VCaP (cell line): ENCODE measurements around the gene ITGA11.
A peak's percentile ranks its signal among the peaks of the same experiment; 100 is the strongest.

Source experiments
- H3K27ac ChIP-seq: fragments of 450-650 bp; 2 replicates; pipeline ENCODE4 v1.5.1; 2017
- TF ChIP-seq, protein P1 (sequence below): fragments of 450-650 bp; conservative IDR thresholded peaks from 2 replicates; pipeline ENCODE4 v1.5.1; 2017; ENCODE audit warnings: mild to moderate bottlenecking, moderate library complexity

ITGA11 gene, protein sequence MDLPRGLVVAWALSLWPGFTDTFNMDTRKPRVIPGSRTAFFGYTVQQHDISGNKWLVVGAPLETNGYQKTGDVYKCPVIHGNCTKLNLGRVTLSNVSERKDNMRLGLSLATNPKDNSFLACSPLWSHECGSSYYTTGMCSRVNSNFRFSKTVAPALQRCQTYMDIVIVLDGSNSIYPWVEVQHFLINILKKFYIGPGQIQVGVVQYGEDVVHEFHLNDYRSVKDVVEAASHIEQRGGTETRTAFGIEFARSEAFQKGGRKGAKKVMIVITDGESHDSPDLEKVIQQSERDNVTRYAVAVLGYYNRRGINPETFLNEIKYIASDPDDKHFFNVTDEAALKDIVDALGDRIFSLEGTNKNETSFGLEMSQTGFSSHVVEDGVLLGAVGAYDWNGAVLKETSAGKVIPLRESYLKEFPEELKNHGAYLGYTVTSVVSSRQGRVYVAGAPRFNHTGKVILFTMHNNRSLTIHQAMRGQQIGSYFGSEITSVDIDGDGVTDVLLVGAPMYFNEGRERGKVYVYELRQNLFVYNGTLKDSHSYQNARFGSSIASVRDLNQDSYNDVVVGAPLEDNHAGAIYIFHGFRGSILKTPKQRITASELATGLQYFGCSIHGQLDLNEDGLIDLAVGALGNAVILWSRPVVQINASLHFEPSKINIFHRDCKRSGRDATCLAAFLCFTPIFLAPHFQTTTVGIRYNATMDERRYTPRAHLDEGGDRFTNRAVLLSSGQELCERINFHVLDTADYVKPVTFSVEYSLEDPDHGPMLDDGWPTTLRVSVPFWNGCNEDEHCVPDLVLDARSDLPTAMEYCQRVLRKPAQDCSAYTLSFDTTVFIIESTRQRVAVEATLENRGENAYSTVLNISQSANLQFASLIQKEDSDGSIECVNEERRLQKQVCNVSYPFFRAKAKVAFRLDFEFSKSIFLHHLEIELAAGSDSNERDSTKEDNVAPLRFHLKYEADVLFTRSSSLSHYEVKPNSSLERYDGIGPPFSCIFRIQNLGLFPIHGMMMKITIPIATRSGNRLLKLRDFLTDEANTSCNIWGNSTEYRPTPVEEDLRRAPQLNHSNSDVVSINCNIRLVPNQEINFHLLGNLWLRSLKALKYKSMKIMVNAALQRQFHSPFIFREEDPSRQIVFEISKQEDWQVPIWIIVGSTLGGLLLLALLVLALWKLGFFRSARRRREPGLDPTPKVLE

DNA sequence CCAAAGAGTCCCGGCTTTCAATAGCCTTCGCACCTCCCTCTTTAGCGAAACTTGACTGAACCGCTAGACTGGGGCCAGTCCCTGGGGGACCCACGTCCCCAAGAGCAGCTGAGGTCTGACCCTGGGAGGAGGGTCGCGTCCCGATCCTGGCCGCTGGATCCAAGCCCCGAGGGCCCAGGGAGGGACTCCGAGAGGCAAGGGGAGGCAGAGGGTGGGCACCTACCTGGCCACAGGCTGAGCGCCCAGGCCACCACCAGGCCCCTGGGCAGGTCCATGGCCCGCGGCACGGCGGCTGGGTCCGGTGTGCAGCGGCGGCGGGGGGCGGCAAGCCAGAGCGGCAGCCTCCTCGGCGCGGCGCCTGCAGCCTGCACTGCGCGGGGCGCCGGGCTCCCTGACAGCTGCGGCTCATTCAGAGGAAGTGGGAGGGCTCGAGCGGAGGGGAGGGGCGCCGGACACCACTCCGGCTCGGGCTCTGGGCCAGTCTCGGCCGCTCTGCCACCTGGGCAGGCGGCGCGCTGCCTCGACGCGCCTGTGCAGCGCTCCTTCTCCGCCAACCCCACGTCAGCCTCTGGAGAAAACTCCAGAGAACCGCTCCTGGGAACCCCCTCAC is at the start of gene ITGA11:
TSS of gene ITGA11 (minus strand) at position 372 of the 610 bp plus-strand sequence. CDS start at position 275, 97 bp downstream.
- H3K27ac ChIP-seq = peak within 1 kb of the TSS; percentile 21; the same call in 1 of the 2 replicates
- TF ChIP-seq, protein P1, sequence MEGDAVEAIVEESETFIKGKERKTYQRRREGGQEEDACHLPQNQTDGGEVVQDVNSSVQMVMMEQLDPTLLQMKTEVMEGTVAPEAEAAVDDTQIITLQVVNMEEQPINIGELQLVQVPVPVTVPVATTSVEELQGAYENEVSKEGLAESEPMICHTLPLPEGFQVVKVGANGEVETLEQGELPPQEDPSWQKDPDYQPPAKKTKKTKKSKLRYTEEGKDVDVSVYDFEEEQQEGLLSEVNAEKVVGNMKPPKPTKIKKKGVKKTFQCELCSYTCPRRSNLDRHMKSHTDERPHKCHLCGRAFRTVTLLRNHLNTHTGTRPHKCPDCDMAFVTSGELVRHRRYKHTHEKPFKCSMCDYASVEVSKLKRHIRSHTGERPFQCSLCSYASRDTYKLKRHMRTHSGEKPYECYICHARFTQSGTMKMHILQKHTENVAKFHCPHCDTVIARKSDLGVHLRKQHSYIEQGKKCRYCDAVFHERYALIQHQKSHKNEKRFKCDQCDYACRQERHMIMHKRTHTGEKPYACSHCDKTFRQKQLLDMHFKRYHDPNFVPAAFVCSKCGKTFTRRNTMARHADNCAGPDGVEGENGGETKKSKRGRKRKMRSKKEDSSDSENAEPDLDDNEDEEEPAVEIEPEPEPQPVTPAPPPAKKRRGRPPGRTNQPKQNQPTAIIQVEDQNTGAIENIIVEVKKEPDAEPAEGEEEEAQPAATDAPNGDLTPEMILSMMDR = no peak

DNA sequence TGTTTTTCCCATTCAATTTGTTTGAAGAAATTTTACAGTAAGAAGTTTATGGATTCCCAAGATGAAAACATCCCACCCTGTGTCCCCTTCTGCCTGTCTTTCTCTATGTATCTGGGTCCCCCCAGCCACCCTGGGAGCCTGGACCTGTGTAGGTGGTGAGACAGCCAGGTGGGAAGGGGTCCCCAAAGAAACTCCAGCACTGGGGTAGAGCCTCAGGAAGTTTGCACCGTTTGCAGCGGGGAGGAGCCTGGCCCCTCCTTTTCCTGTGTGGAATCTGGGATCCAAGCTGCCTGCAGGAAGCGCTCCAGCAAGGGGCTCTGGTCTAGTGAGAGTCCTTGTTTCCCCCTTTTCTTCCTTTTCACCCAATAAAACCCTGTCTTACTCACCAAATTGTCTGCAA is 49.4 kb upstream of the ITGA11 start:
- TF ChIP-seq, protein P1 = no peak
- H3K27ac ChIP-seq = no peak overlapping the region

DNA sequence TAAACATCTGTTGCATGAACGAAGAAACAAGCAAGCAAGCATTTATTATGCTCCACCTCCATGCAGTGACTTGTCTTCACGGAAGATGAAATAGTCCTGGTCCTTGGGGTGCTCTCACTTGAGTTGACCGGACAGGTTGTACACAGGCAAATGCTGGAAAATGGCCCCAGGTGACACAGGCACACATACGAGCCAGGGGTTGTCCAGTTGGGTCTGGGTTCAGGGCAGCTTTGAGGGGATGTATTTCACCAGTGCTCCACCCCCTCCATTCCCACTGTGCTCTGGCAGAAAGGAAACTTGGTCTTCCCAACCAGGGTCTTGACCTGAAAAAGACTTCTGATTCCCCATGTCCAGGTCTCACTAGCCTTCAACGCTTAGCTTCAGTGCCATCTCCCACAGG is 48.3 kb upstream of the ITGA11 start:
- TF ChIP-seq, protein P1 = no peak
- H3K27ac ChIP-seq = no peak overlapping the region

DNA sequence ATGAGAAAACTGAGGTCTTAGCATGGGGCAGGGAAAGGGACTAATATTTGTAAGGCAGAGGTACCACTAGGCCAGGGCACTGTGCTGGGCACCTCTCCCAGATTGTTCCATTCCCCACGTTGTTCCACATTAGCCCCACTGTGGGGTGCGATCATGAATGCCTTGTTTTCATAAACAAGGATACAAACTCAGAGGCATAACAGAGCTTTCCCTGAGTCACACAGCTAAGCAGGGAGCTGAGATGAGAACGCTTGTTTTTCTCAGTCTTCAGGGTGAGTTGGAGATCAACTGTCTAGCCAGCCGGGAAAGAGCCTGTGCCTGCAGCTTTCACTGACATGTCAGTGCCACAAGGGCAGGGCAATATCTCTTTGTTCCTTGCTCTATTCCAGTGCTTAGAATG is 47.9 kb upstream of the ITGA11 start:
- TF ChIP-seq, protein P1 = no peak
- no peak overlapping the region for H3K27ac ChIP-seq

DNA sequence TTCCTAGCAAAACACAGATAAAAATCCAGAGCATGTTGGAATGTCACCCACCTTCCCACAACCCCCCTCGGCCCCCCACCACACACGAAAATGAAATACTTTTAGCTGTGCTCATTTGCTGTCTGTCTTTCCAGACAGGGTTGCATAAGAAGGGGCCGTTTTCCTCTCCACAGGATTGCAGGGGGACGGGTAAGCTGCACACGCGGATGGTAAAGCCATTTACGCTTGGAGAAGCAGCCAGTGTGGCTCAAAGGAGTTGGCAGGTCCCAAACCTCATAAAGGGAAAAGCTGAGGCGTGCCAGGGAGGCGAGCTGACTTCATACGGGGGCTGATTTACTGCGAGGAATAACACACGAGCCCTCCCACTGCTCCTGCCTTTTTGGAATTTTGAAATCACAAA is 47.4 kb upstream of the ITGA11 start:
- no peak overlapping the region for H3K27ac ChIP-seq
- TF ChIP-seq, protein P1 = no peak

DNA sequence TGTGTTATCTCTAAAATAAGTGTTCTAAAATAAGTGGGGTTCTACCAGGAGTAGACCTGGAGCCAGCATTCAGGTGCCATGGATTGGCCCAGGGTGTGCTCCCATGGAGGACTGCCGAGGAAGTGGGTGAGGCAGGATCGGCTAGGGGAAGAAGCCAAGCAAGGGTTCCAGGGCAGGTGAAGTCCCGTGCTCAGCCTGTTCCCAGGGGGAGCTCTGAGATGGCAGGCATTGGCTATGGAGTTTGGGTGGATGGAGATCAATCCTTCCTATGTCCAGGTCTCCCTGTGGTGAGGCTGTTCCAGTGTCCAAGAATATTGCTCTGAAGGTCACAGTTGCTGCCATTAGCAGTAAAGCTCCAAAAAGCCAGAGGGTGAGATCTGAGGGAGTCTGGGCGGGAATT is 46.9 kb upstream of the ITGA11 start:
- H3K27ac ChIP-seq = no peak overlapping the region
- TF ChIP-seq, protein P1 = no peak
